WTC11 (cell line): ENCODE data around the gene PRCD. TPM values are rescaled to one million over a fixed set of nuclear protein-coding genes. Genes with fewer than 3 reads are reported as not detected.

Source experiments
- ATAC-seq: fragments of 200-7000 bp; cut with Tn5 transposase; 2 replicates; pipeline ENCODE4 v1.10.0; 2021; ENCODE audit warnings: mild to moderate bottlenecking, moderate library complexity
- CTCF ChIA-PET: fragments of 300-600 bp; sonication (Branson Sonifier 250); formaldehyde crosslinking; loops from one replicate; lab custom pipeline; 2021; ENCODE audit warnings: antibody characterized with exemption; lab: Charles Lee
- POLR2A ChIA-PET: fragments of 350-600 bp; sonication (Branson Sonifier 250); formaldehyde crosslinking; loops from one replicate; lab custom pipeline; 2021; ENCODE audit warnings: antibody characterized with exemption; lab: Charles Lee
- DNase-seq: peaks from one replicate; pipeline ENCODE4 v3.0.0; 2021; ENCODE audit warnings: low spot score
- H3K27ac Mint-ChIP-seq: 2 replicates; pipeline ENCODE4 v1.8.0; 2021; ENCODE audit warnings: mixed read lengths
- H3K27me3 Mint-ChIP-seq: 2 replicates; pipeline ENCODE4 v1.8.0; 2021; ENCODE audit warnings: low read depth, mild to moderate bottlenecking, moderate library complexity, mixed read lengths
- H3K36me3 Mint-ChIP-seq: 2 replicates; pipeline ENCODE4 v1.8.0; 2021; ENCODE audit warnings: mixed read lengths
- H3K4me1 Mint-ChIP-seq: 2 replicates; pipeline ENCODE4 v1.8.0; 2022; ENCODE audit warnings: mixed read lengths
- H3K4me3 Mint-ChIP-seq: 2 replicates; pipeline ENCODE4 v1.8.0; 2021; ENCODE audit warnings: mild to moderate bottlenecking, moderate library complexity, mixed read lengths
- H3K9me3 Mint-ChIP-seq: 2 replicates; pipeline ENCODE4 v1.8.0; 2021; ENCODE audit warnings: mixed read lengths
- CREM ChIP-seq: sonication (generic); formaldehyde crosslinking; IDR thresholded peaks from 2 replicates; pipeline ENCODE4 v1.8.1; 2022; ENCODE audit warnings: mild to moderate bottlenecking, missing genetic modification reagents, moderate library complexity
- FOXK1 ChIP-seq: sonication (generic); formaldehyde crosslinking; IDR thresholded peaks from 2 replicates; pipeline ENCODE4 v1.8.0; 2022; ENCODE audit warnings: mild to moderate bottlenecking, moderate library complexity, missing genetic modification reagents
- JAZF1 ChIP-seq: fragments of 250-450 bp; sonication (Bioruptor Pico); IDR thresholded peaks from 2 replicates; pipeline ENCODE4 v1.9.0; 2021; ENCODE audit warnings: moderate library complexity, mild to moderate bottlenecking, inconsistent platforms
- OVOL2 ChIP-seq: fragments of 250-450 bp; sonication (Bioruptor Pico); IDR thresholded peaks from 2 replicates; pipeline ENCODE4 v1.9.0; 2021; ENCODE audit warnings: mild to moderate bottlenecking, borderline replicate concordance
- SMAD3 ChIP-seq: sonication (generic); formaldehyde crosslinking; IDR thresholded peaks from 2 replicates; pipeline ENCODE4 v1.8.0; 2022; ENCODE audit warnings: missing genetic modification reagents, mild to moderate bottlenecking, borderline replicate concordance
- TEAD1 ChIP-seq: sonication (generic); formaldehyde crosslinking; IDR thresholded peaks from 2 replicates; pipeline ENCODE4 v1.8.0; 2022; ENCODE audit warnings: mild to moderate bottlenecking, missing genetic modification reagents
- TP53 ChIP-seq: sonication (generic); formaldehyde crosslinking; IDR thresholded peaks from 2 replicates; pipeline ENCODE4 v1.8.1; 2023; ENCODE audit warnings: mild to moderate bottlenecking, missing genetic modification reagents
- ZNF121 ChIP-seq: sonication (generic); formaldehyde crosslinking; IDR thresholded peaks from 2 replicates; pipeline ENCODE4 v1.8.0; 2023; ENCODE audit warnings: missing genetic modification reagents
- ZNF232 ChIP-seq: sonication (generic); formaldehyde crosslinking; IDR thresholded peaks from 2 replicates; pipeline ENCODE4 v1.8.0; 2022; ENCODE audit warnings: mild to moderate bottlenecking, missing genetic modification reagents
- total RNA-seq: library from RNA; stranded (reverse); gene quantifications from 3 replicates; pipeline ENCODE4 v1.2.3, GENCODE V29; 2021
- TF ChIP-seq, protein P1 (sequence below): sonication (generic); formaldehyde crosslinking; IDR thresholded peaks from 2 replicates; pipeline ENCODE4 v1.8.0; 2022; ENCODE audit warnings: mild to moderate bottlenecking, missing genetic modification reagents
- TF ChIP-seq, protein P2 (sequence below): sonication (generic); formaldehyde crosslinking; IDR thresholded peaks from 2 replicates; pipeline ENCODE4 v1.8.0; 2023; ENCODE audit warnings: missing genetic modification reagents, mild to moderate bottlenecking, borderline replicate concordance
- TF ChIP-seq, protein P3 (sequence below): sonication (generic); formaldehyde crosslinking; conservative IDR thresholded peaks from 2 replicates; pipeline ENCODE4 v1.8.1; 2023; ENCODE audit warnings: mild to moderate bottlenecking, low read depth, missing genetic modification reagents, moderate library complexity
- TF ChIP-seq, protein P4 (sequence below): fragments of 250-450 bp; sonication (Bioruptor Pico); IDR thresholded peaks from 2 replicates; pipeline ENCODE4 v1.9.0; 2021; ENCODE audit warnings: mild to moderate bottlenecking
- TF ChIP-seq, protein P5 (sequence below): fragments of 250-450 bp; sonication (Bioruptor Pico); IDR thresholded peaks from 2 replicates; pipeline ENCODE4 v1.9.0; 2021; ENCODE audit warnings: moderate library complexity, mild to moderate bottlenecking, inconsistent platforms, borderline replicate concordance
- TF ChIP-seq, protein P6 (sequence below): sonication (generic); formaldehyde crosslinking; IDR thresholded peaks from 2 replicates; pipeline ENCODE4 v1.8.1; 2022; ENCODE audit warnings: low read depth, missing genetic modification reagents, borderline replicate concordance
- TF ChIP-seq, protein P7 (sequence below): sonication (generic); formaldehyde crosslinking; IDR thresholded peaks from 2 replicates; pipeline ENCODE4 v1.8.1; 2023; ENCODE audit warnings: mild to moderate bottlenecking, missing genetic modification reagents, borderline replicate concordance
- TF ChIP-seq, protein P8 (sequence below): fragments of 250-450 bp; sonication (Bioruptor Pico); IDR thresholded peaks from 2 replicates; pipeline ENCODE4 v1.8.0; 2021; ENCODE audit warnings: mild to moderate bottlenecking

The PRCD gene
- total RNA-seq, 1 experiment from 2014 or later = 2.7 TPM

DNA sequence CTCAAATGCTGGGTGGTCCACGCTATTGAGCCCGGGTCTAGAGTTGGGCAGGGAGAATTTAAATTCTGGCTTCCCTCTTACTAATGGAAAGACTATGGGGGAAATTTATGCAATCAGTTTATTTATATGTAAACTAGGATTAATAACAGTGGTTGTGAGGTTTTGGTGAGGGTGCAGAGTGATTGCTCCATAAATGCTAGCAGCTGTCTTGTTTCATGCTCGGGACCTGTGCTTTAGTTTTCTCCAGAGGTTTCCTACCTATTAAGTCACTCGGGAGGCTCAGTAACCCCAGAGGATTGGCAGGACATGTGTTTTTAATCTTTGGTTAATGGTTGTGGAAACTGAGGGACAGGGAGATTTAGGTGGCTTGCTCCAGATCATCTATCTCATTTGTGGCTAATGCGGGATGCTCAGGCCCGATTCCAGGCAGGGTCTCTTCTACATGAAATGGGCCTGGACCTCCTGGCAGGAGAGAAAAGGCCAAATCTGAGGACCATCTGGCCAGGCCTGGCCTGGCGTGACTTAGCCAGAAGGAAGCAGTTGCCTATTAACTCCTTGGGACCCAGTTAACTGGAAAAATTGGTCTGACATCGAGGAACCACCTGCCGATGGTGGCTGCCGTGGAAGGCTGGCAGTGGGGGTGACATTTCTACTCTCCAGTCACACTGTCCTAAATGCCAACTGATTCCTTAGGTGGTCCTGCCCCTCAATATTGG is 2.1 kb downstream of the PRCD start:
- POLR2A ChIA-PET = no interaction called here
- H3K4me3 Mint-ChIP-seq = no peak overlapping the region
- no peak overlapping the region for H3K27ac Mint-ChIP-seq
- H3K36me3 Mint-ChIP-seq = no peaks in the 10 kb centered on the region; the same call in 1 of the 2 replicates
- peaks cover 31% of the 10 kb centered on the region for H3K27me3 Mint-ChIP-seq
- TF ChIP-seq TP53 (CRISPR knock-in tag) = no peak
- TF ChIP-seq, protein P1, sequence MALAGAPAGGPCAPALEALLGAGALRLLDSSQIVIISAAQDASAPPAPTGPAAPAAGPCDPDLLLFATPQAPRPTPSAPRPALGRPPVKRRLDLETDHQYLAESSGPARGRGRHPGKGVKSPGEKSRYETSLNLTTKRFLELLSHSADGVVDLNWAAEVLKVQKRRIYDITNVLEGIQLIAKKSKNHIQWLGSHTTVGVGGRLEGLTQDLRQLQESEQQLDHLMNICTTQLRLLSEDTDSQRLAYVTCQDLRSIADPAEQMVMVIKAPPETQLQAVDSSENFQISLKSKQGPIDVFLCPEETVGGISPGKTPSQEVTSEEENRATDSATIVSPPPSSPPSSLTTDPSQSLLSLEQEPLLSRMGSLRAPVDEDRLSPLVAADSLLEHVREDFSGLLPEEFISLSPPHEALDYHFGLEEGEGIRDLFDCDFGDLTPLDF (CRISPR knock-in tag) = no peak
- no peak for TF ChIP-seq FOXK1 (CRISPR knock-in tag)
- TF ChIP-seq OVOL2 (CRISPR knock-in tag) = no peak
- TF ChIP-seq, protein P2, sequence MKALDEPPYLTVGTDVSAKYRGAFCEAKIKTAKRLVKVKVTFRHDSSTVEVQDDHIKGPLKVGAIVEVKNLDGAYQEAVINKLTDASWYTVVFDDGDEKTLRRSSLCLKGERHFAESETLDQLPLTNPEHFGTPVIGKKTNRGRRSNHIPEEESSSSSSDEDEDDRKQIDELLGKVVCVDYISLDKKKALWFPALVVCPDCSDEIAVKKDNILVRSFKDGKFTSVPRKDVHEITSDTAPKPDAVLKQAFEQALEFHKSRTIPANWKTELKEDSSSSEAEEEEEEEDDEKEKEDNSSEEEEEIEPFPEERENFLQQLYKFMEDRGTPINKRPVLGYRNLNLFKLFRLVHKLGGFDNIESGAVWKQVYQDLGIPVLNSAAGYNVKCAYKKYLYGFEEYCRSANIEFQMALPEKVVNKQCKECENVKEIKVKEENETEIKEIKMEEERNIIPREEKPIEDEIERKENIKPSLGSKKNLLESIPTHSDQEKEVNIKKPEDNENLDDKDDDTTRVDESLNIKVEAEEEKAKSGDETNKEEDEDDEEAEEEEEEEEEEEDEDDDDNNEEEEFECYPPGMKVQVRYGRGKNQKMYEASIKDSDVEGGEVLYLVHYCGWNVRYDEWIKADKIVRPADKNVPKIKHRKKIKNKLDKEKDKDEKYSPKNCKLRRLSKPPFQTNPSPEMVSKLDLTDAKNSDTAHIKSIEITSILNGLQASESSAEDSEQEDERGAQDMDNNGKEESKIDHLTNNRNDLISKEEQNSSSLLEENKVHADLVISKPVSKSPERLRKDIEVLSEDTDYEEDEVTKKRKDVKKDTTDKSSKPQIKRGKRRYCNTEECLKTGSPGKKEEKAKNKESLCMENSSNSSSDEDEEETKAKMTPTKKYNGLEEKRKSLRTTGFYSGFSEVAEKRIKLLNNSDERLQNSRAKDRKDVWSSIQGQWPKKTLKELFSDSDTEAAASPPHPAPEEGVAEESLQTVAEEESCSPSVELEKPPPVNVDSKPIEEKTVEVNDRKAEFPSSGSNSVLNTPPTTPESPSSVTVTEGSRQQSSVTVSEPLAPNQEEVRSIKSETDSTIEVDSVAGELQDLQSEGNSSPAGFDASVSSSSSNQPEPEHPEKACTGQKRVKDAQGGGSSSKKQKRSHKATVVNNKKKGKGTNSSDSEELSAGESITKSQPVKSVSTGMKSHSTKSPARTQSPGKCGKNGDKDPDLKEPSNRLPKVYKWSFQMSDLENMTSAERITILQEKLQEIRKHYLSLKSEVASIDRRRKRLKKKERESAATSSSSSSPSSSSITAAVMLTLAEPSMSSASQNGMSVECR = no peak
- CTCF ChIA-PET = interaction anchor here (1.0 to 9.7 kb wide), 3 partner anchors 15 to 19 kb away, joined by 3 to 123 read pairs (median 81); no protein-coding TSS in a partner anchor
- H3K4me1 Mint-ChIP-seq = peaks cover 40% of the 10 kb centered on the region
- no peak for DNase-seq
- ATAC-seq = no peak
- H3K9me3 Mint-ChIP-seq = no peaks in the 10 kb centered on the region

DNA sequence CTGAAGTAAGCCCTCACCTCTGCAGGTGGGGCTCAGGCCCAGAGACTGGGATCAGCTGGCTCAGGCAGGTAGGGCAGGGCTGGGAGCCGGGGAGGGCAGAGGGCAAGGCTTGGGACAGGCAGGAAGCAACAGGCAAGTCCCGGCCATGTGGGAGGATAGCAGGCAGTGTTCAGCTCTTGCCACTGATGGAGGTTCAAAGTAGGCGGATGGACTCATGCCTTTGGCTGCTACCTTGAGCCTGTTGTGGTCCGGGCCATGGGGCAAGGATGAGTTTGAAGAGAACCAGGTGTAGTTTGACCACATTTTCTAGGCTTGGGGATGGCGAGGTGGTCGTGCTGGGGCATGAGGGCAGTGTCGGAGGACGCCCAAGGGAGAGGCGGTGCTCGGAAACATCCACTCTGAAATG is 2.7 kb downstream of the PRCD start:
- CTCF ChIA-PET = interaction anchor here (1.0 to 5.4 kb wide), 5 partner anchors 10 to 139 kb away, joined by 3 to 81 read pairs (median 3); no protein-coding TSS in a partner anchor
- ATAC-seq = no peak
- POLR2A ChIA-PET = no interaction called here
- no peaks in the 10 kb centered on the region; the same call in 1 of the 2 replicates for H3K36me3 Mint-ChIP-seq
- H3K27ac Mint-ChIP-seq = no peak overlapping the region
- DNase-seq = no peak
- no peaks in the 10 kb centered on the region for H3K9me3 Mint-ChIP-seq
- H3K4me3 Mint-ChIP-seq = no peak overlapping the region
- peaks cover 40% of the 10 kb centered on the region for H3K4me1 Mint-ChIP-seq
- H3K27me3 Mint-ChIP-seq = peaks cover 25% of the 10 kb centered on the region
- TF ChIP-seq, protein P3, sequence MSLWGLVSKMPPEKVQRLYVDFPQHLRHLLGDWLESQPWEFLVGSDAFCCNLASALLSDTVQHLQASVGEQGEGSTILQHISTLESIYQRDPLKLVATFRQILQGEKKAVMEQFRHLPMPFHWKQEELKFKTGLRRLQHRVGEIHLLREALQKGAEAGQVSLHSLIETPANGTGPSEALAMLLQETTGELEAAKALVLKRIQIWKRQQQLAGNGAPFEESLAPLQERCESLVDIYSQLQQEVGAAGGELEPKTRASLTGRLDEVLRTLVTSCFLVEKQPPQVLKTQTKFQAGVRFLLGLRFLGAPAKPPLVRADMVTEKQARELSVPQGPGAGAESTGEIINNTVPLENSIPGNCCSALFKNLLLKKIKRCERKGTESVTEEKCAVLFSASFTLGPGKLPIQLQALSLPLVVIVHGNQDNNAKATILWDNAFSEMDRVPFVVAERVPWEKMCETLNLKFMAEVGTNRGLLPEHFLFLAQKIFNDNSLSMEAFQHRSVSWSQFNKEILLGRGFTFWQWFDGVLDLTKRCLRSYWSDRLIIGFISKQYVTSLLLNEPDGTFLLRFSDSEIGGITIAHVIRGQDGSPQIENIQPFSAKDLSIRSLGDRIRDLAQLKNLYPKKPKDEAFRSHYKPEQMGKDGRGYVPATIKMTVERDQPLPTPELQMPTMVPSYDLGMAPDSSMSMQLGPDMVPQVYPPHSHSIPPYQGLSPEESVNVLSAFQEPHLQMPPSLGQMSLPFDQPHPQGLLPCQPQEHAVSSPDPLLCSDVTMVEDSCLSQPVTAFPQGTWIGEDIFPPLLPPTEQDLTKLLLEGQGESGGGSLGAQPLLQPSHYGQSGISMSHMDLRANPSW = no peak
- TF ChIP-seq, protein P4, sequence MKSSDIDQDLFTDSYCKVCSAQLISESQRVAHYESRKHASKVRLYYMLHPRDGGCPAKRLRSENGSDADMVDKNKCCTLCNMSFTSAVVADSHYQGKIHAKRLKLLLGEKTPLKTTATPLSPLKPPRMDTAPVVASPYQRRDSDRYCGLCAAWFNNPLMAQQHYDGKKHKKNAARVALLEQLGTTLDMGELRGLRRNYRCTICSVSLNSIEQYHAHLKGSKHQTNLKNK (CRISPR knock-in tag) = no peak
- TF ChIP-seq JAZF1 (CRISPR knock-in tag) = no peak
- TF ChIP-seq, protein P5, sequence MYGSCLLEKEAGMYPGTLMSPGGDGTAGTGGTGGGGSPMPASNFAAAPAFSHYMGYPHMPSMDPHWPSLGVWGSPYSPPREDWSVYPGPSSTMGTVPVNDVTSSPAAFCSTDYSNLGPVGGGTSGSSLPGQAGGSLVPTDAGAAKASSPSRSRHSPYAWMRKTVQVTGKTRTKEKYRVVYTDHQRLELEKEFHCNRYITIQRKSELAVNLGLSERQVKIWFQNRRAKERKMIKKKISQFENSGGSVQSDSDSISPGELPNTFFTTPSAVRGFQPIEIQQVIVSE (CRISPR knock-in tag) = no peak
- TF ChIP-seq, protein P6, sequence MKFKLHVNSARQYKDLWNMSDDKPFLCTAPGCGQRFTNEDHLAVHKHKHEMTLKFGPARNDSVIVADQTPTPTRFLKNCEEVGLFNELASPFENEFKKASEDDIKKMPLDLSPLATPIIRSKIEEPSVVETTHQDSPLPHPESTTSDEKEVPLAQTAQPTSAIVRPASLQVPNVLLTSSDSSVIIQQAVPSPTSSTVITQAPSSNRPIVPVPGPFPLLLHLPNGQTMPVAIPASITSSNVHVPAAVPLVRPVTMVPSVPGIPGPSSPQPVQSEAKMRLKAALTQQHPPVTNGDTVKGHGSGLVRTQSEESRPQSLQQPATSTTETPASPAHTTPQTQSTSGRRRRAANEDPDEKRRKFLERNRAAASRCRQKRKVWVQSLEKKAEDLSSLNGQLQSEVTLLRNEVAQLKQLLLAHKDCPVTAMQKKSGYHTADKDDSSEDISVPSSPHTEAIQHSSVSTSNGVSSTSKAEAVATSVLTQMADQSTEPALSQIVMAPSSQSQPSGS = no peak
- TF ChIP-seq TP53 (CRISPR knock-in tag) = no peak
- no peak for TF ChIP-seq CREM (CRISPR knock-in tag)
- TF ChIP-seq, protein P7, sequence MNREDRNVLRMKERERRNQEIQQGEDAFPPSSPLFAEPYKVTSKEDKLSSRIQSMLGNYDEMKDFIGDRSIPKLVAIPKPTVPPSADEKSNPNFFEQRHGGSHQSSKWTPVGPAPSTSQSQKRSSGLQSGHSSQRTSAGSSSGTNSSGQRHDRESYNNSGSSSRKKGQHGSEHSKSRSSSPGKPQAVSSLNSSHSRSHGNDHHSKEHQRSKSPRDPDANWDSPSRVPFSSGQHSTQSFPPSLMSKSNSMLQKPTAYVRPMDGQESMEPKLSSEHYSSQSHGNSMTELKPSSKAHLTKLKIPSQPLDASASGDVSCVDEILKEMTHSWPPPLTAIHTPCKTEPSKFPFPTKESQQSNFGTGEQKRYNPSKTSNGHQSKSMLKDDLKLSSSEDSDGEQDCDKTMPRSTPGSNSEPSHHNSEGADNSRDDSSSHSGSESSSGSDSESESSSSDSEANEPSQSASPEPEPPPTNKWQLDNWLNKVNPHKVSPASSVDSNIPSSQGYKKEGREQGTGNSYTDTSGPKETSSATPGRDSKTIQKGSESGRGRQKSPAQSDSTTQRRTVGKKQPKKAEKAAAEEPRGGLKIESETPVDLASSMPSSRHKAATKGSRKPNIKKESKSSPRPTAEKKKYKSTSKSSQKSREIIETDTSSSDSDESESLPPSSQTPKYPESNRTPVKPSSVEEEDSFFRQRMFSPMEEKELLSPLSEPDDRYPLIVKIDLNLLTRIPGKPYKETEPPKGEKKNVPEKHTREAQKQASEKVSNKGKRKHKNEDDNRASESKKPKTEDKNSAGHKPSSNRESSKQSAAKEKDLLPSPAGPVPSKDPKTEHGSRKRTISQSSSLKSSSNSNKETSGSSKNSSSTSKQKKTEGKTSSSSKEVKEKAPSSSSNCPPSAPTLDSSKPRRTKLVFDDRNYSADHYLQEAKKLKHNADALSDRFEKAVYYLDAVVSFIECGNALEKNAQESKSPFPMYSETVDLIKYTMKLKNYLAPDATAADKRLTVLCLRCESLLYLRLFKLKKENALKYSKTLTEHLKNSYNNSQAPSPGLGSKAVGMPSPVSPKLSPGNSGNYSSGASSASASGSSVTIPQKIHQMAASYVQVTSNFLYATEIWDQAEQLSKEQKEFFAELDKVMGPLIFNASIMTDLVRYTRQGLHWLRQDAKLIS (CRISPR knock-in tag) = no peak
- TF ChIP-seq ZNF232 (CRISPR knock-in tag) = no peak
- TF ChIP-seq, protein P8, sequence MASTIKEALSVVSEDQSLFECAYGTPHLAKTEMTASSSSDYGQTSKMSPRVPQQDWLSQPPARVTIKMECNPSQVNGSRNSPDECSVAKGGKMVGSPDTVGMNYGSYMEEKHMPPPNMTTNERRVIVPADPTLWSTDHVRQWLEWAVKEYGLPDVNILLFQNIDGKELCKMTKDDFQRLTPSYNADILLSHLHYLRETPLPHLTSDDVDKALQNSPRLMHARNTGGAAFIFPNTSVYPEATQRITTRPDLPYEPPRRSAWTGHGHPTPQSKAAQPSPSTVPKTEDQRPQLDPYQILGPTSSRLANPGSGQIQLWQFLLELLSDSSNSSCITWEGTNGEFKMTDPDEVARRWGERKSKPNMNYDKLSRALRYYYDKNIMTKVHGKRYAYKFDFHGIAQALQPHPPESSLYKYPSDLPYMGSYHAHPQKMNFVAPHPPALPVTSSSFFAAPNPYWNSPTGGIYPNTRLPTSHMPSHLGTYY (CRISPR knock-in tag) = no peak
- TF ChIP-seq SMAD3 (CRISPR knock-in tag) = no peak
- TF ChIP-seq TEAD1 (CRISPR knock-in tag) = no peak
- no peak for TF ChIP-seq ZNF121 (CRISPR knock-in tag)
